HUDEP-2 (cell line): ENCODE measurements around the gene NENF.
"Not testable (repeated sequence)": the region's sequence is repeated elsewhere in the genome, so short reads cannot be mapped to it uniquely, and the experiment has no call there.

Experiments used
- DNase-seq, 76 experiments: peaks; one replicate each; lab custom pipeline; 2025; ENCODE audit not compliant: unreplicated experiment in 76 of 76; lab: John Stamatoyannopoulos, UW

The NENF gene

GRCh38 chr1:212457740-212458338, 25.1 kb downstream of the NENF start:
- DNase-seq = peak in 48 of 76 experiments; percentile 3 to 77 (median 28)

GRCh38 chr1:212458817-212459216, 26.1 kb downstream of the NENF start:
- peak in 5 of 76 experiments; percentile 9 to 20 (median 14) for DNase-seq

GRCh38 chr1:212459656-212460055, 26.9 kb downstream of the NENF start:
- DNase-seq = no peak

- DNase-seq = no peak
These were observed 27.7 kb downstream of the NENF start for GRCh38 chr1:212460376-212460775.

- DNase-seq = no peak
These were observed 29.4 kb downstream of the NENF start for GRCh38 chr1:212461916-212462660.

GRCh38 chr1:212463565-212464285, 31.0 kb downstream of the NENF start:
- no peak for DNase-seq

- no peak for DNase-seq
These were observed 32.6 kb downstream of the NENF start for GRCh38 chr1:212465311-212465710.

GRCh38 chr1:212466437-212466836, 33.7 kb downstream of the NENF start:
- DNase-seq = no peak

- DNase-seq = no peak
These were observed 34.4 kb downstream of the NENF start for GRCh38 chr1:212466898-212467650.

- DNase-seq = no peak
These were observed 35.2 kb downstream of the NENF start for GRCh38 chr1:212467843-212468482.

- DNase-seq = no peak
These were observed 37.3 kb downstream of the NENF start for GRCh38 chr1:212470059-212470458.

- DNase-seq = no peak
These were observed 38.6 kb downstream of the NENF start for GRCh38 chr1:212471286-212471685.

GRCh38 chr1:212471891-212472675, 39.4 kb downstream of the NENF start:
- no peak for DNase-seq

- no peak for DNase-seq
These were observed 41.0 kb downstream of the NENF start for GRCh38 chr1:212473729-212474128.

- no peak for DNase-seq
These were observed 42.4 kb downstream of the NENF start for GRCh38 chr1:212475151-212475550.

- DNase-seq = not testable (repeated sequence)
These were observed 43.1 kb downstream of the NENF start for GRCh38 chr1:212475831-212476230.

- DNase-seq = peak in 68 of 76 experiments; percentile 6 to 83 (median 46)
These were observed 44.4 kb downstream of the NENF start for GRCh38 chr1:212477014-212477679.

GRCh38 chr1:212477680-212478466, 45.2 kb downstream of the NENF start:
- DNase-seq = no peak
